CD4-positive, CD25-positive, alpha-beta regulatory T cell (primary cell): ENCODE results near the gene LYAR. TPM values are rescaled to one million over a fixed set of nuclear protein-coding genes. Genes with fewer than 3 reads are reported as not detected.
A peak's percentile ranks its signal among the peaks of the same experiment; 100 is the strongest.

Experiments used
- ATAC-seq, 2 donors: fragments of 150-1000 bp; cut with Tn5 transposase; one replicate each; pipeline ENCODE4 v1.10.0; 2021; ENCODE audit warnings: low read depth in 2 of 2, moderate number of reproducible peaks in 2 of 2, moderate library complexity in 1 of 2
- DNase-seq, 3 donors: peaks; one replicate each; pipeline versions ENCODE4 v3.0.0 to v3.0.0-alpha.2; 2012 to 2022; ENCODE audit warnings: mixed read lengths in 1 of 3
- H3K27ac ChIP-seq: one replicate; pipeline ENCODE4 v1.7.0; 2013; ENCODE audit warnings: mild to moderate bottlenecking, low read length; ENCODE audit not compliant: insufficient read depth, poor library complexity, severe bottlenecking
- H3K27me3 ChIP-seq: one replicate; pipeline ENCODE4 v1.7.0; 2013; ENCODE audit warnings: low read length; ENCODE audit not compliant: control insufficient read depth, insufficient read depth
- H3K36me3 ChIP-seq: one replicate; pipeline ENCODE4 v1.7.0; 2013; ENCODE audit warnings: mild to moderate bottlenecking, low read length, moderate library complexity; ENCODE audit not compliant: control insufficient read depth, insufficient read depth
- H3K4me1 ChIP-seq: 2 replicates; pipeline ENCODE4 v1.7.0; 2013; ENCODE audit warnings: mild to moderate bottlenecking, low read length; ENCODE audit not compliant: insufficient read depth, control insufficient read depth, poor library complexity, severe bottlenecking
- H3K4me3 ChIP-seq: one replicate; pipeline ENCODE4 v1.7.0; 2013; ENCODE audit warnings: low read depth, mild to moderate bottlenecking, low read length, moderate library complexity
- H3K9me3 ChIP-seq, 2 experiments: 1 replicate in 1 of 2; 2 replicates in 1 of 2; pipeline ENCODE4 v1.7.0; 2013; ENCODE audit warnings: low read length in 2 of 2, mild to moderate bottlenecking in 1 of 2, moderate library complexity in 1 of 2; ENCODE audit not compliant: control insufficient read depth in 2 of 2
- H3K27ac Mint-ChIP-seq, 3 donors: one replicate each; pipeline ENCODE4 v1.8.0; 2020 to 2022; ENCODE audit warnings: mild to moderate bottlenecking in 3 of 3, mixed read lengths in 3 of 3, moderate library complexity in 2 of 3
- H3K27me3 Mint-ChIP-seq: one replicate; pipeline ENCODE4 v1.8.0; 2022; ENCODE audit warnings: mild to moderate bottlenecking, mixed read lengths
- H3K36me3 Mint-ChIP-seq: one replicate; pipeline ENCODE4 v1.8.0; 2020; ENCODE audit warnings: mixed read lengths
- H3K4me1 Mint-ChIP-seq, 4 donors: one replicate each; pipeline ENCODE4 v1.8.0; 2020 to 2022; ENCODE audit warnings: mixed read lengths in 4 of 4, mild to moderate bottlenecking in 1 of 4
- H3K4me3 Mint-ChIP-seq, 4 donors: one replicate each; pipeline ENCODE4 v1.8.0; 2020 to 2022; ENCODE audit warnings: mild to moderate bottlenecking in 4 of 4, mixed read lengths in 4 of 4, moderate library complexity in 3 of 4
- H3K9me3 Mint-ChIP-seq, 7 donors: one replicate each; pipeline ENCODE4 v1.8.0; 2020 to 2022; ENCODE audit warnings: mixed read lengths in 7 of 7, mild to moderate bottlenecking in 3 of 7, moderate library complexity in 2 of 7
- polyA plus RNA-seq, 4 donors: library from polyadenylated mRNA; unstranded; fragments of 300-500 nt; fragmentation: Illumina TruSeq; gene quantifications; one replicate each; pipeline ENCODE4 v1.2.3, GENCODE V29; 2021
- total RNA-seq: library from RNA; stranded (reverse); gene quantifications from one replicate; pipeline ENCODE4 v1.2.3, GENCODE V29; 2022

The LYAR gene
- total and polyA plus RNA-seq, 5 donors from 2014 or later, result 14.3 to 25.8 (median 22.3) TPM

- Histone ChIP-seq H3K27me3 (no peaks in the 10 kb centered on the region), H3K27ac (peak overlapping the region; percentile 49), H3K4me3 (no peak overlapping the region), H3K4me1 (peaks cover 3% of the 10 kb centered on the region), H3K9me3 (no peaks in the 10 kb centered on the region), H3K36me3 (peaks cover 44% of the 10 kb centered on the region)
- Mint-ChIP-seq H3K27me3 (no peaks in the 10 kb centered on the region), H3K4me3 (peak overlapping the region in 1 of 4 donors; percentile 86), H3K27ac (peak overlapping the region in 1 of 3 donors; percentile 43), H3K4me1 (peaks cover 4 to 29% (median 20%) of the 10 kb centered on the region in 4 donors), H3K9me3 (peaks cover 0 to 1% (median 0%) of the 10 kb centered on the region in 7 donors), H3K36me3 (peaks cover 59% of the 10 kb centered on the region)
- no peak for ATAC-seq
- DNase-seq, result no peak
Observed at GRCh38 chr4:4270529-4270928, 19.4 kb downstream of the LYAR start.

- H3K27me3 Mint-ChIP-seq, result no peaks in the 10 kb centered on the region
- peak overlapping the region; percentile 49 for H3K27ac ChIP-seq
- H3K36me3 Mint-ChIP-seq, result peaks cover 54% of the 10 kb centered on the region
- H3K4me1 ChIP-seq, result peaks cover 3% of the 10 kb centered on the region
- ATAC-seq, result peak; percentile 52 to 74
- H3K4me3 ChIP-seq, result peak overlapping the region; percentile 16
- peak overlapping the region; percentile 43 to 84 (median 51) for H3K27ac Mint-ChIP-seq
- H3K4me1 Mint-ChIP-seq, result peaks cover 4 to 29% (median 20%) of the 10 kb centered on the region in 4 donors
- no peaks in the 10 kb centered on the region for H3K27me3 ChIP-seq
- peaks cover 41% of the 10 kb centered on the region for H3K36me3 ChIP-seq
- peak in 2 of 3 donors; percentile 13 to 73 for DNase-seq
- H3K9me3 ChIP-seq, result no peaks in the 10 kb centered on the region
- H3K4me3 Mint-ChIP-seq, result peak overlapping the region in 2 of 4 donors; percentile 29 to 86
- H3K9me3 Mint-ChIP-seq, result peaks cover 0 to 1% (median 0%) of the 10 kb centered on the region in 7 donors
Observed at GRCh38 chr4:4269856-4270255, 20.1 kb downstream of the LYAR start.

- no peaks in the 10 kb centered on the region for H3K27me3 ChIP-seq
- peak overlapping the region; percentile 49 for H3K27ac ChIP-seq
- Mint-ChIP-seq H3K36me3 (peaks cover 49% of the 10 kb centered on the region), H3K4me3 (peak overlapping the region in 2 of 4 donors; percentile 8 to 86), H3K27ac (peak overlapping the region; percentile 43 to 84 (median 70)), H3K27me3 (peaks cover 5% of the 10 kb centered on the region), H3K4me1 (peaks cover 4 to 26% (median 20%) of the 10 kb centered on the region in 4 donors), H3K9me3 (peaks cover 0 to 1% (median 0%) of the 10 kb centered on the region in 7 donors)
- DNase-seq (peak in 2 of 3 donors; percentile 29 to 74), ATAC-seq (peak in 1 of 2 donors; percentile 38)
- no peak overlapping the region for H3K4me3 ChIP-seq
- peaks cover 3% of the 10 kb centered on the region for H3K4me1 ChIP-seq
- peaks cover 36% of the 10 kb centered on the region for H3K36me3 ChIP-seq
- H3K9me3 ChIP-seq, result no peaks in the 10 kb centered on the region
Observed at GRCh38 chr4:4269331-4269731, 20.6 kb downstream of the LYAR start.

GRCh38 chr4:4268776-4269175 lies 21.2 kb downstream of the LYAR start:
- Mint-ChIP-seq H3K27me3 (peaks cover 5% of the 10 kb centered on the region), H3K36me3 (peaks cover 46% of the 10 kb centered on the region), H3K27ac (peak overlapping the region; percentile 70 to 84 (median 84)), H3K4me1 (peaks cover 4 to 25% (median 20%) of the 10 kb centered on the region in 4 donors), H3K9me3 (peaks cover 0 to 1% (median 0%) of the 10 kb centered on the region in 7 donors), H3K4me3 (peak overlapping the region in 2 of 4 donors; percentile 56 to 86)
- no peak for DNase-seq
- Histone ChIP-seq H3K9me3 (no peaks in the 10 kb centered on the region), H3K27ac (peak overlapping the region; percentile 49), H3K4me1 (peaks cover 3% of the 10 kb centered on the region), H3K27me3 (no peaks in the 10 kb centered on the region), H3K36me3 (peaks cover 32% of the 10 kb centered on the region), H3K4me3 (no peak overlapping the region)
- ATAC-seq, result no peak

GRCh38 chr4:4267981-4268380 lies 22.0 kb downstream of the LYAR start:
- DNase-seq (no peak), ATAC-seq (no peak)
- Mint-ChIP-seq H3K36me3 (peaks cover 43% of the 10 kb centered on the region), H3K4me3 (no peak overlapping the region), H3K4me1 (peaks cover 4 to 25% (median 20%) of the 10 kb centered on the region in 4 donors), H3K27ac (no peak overlapping the region), H3K9me3 (no peaks in the 10 kb centered on the region), H3K27me3 (peaks cover 5% of the 10 kb centered on the region)
- Histone ChIP-seq H3K4me1 (peaks cover 3% of the 10 kb centered on the region), H3K4me3 (no peak overlapping the region), H3K9me3 (no peaks in the 10 kb centered on the region), H3K27me3 (no peaks in the 10 kb centered on the region), H3K36me3 (peaks cover 24% of the 10 kb centered on the region), H3K27ac (no peak overlapping the region)

- peaks cover 0 to 2% (median 0%) of the 10 kb centered on the region in 7 donors for H3K9me3 Mint-ChIP-seq
- H3K27ac Mint-ChIP-seq, result peak overlapping the region in 2 of 3 donors; percentile 13 to 85
- Histone ChIP-seq H3K9me3 (no peaks in the 10 kb centered on the region), H3K4me1 (no peaks in the 10 kb centered on the region), H3K27ac (no peak overlapping the region), H3K27me3 (peaks cover 2% of the 10 kb centered on the region), H3K4me3 (no peak overlapping the region), H3K36me3 (no peaks in the 10 kb centered on the region)
- ATAC-seq, result peak; percentile 85 to 96
- H3K4me1 Mint-ChIP-seq, result peaks cover 0 to 5% (median 0%) of the 10 kb centered on the region in 4 donors
- DNase-seq, result peak in 2 of 3 donors; percentile 42 to 80
- no peaks in the 10 kb centered on the region for H3K36me3 Mint-ChIP-seq
- H3K27me3 Mint-ChIP-seq, result peaks cover 17% of the 10 kb centered on the region
- H3K4me3 Mint-ChIP-seq, result no peak overlapping the region
Observed at GRCh38 chr4:4260185-4260751, 29.7 kb downstream of the LYAR start.

GRCh38 chr4:4259484-4260100 lies 30.4 kb downstream of the LYAR start:
- H3K4me1 Mint-ChIP-seq, result peaks cover 0 to 5% (median 0%) of the 10 kb centered on the region in 4 donors
- no peaks in the 10 kb centered on the region for H3K4me1 ChIP-seq
- peaks cover 0 to 2% (median 0%) of the 10 kb centered on the region in 7 donors for H3K9me3 Mint-ChIP-seq
- no peak overlapping the region for H3K27ac ChIP-seq
- H3K27me3 Mint-ChIP-seq, result peaks cover 21% of the 10 kb centered on the region
- DNase-seq, result no peak
- H3K36me3 ChIP-seq, result no peaks in the 10 kb centered on the region
- peaks cover 2% of the 10 kb centered on the region for H3K27me3 ChIP-seq
- no peaks in the 10 kb centered on the region for H3K9me3 ChIP-seq
- peak overlapping the region in 1 of 4 donors; percentile 54 for H3K4me3 Mint-ChIP-seq
- no peak for ATAC-seq
- peak overlapping the region in 1 of 3 donors; percentile 85 for H3K27ac Mint-ChIP-seq
- H3K36me3 Mint-ChIP-seq, result no peaks in the 10 kb centered on the region
- no peak overlapping the region for H3K4me3 ChIP-seq
